ENCODE data around the gene ESRP2. TPM values are rescaled to one million over a fixed set of nuclear protein-coding genes. Genes with fewer than 3 reads are reported as not detected.

The ESRP2 gene
- total and polyA plus RNA-seq, 2 donors (not counting 3 experiments of a cell fraction or from before 2014, with no cell fraction given), result 0.57 to 0.66 TPM

GRCh38 chr16:68269793-68270192, 33.9 kb upstream of the ESRP2 start:
- H2AFZ ChIP-seq (ENCODE audit: low read depth, low read length), result no peak overlapping the region
- BruUV-seq (replicated peaks), result no TSS peak
- H3K27ac ChIP-seq (ENCODE audit: insufficient read depth, low read depth, low read length), result no peak overlapping the region
- H3K9me1 ChIP-seq (replicated peaks; ENCODE audit: control insufficient read depth, extremely low read depth, insufficient read depth, low read length), result no peaks in the 10 kb centered on the region
- no peaks in the 10 kb centered on the region for H4K20me1 ChIP-seq (replicated peaks; ENCODE audit: control insufficient read depth, extremely low read depth, insufficient read depth, low read length)
- peaks cover 96% of the 10 kb centered on the region for H3K79me2 ChIP-seq (ENCODE audit: control insufficient read depth, insufficient read depth, low read length)
- ChIA-PET POLR2A (interaction anchor here (0.7 kb wide), 1 partner anchor 41 kb away, joined by 3 read pairs; the partner anchor contains the start of genes PRMT7 and SLC7A6OS), CTCF (interaction anchor here (1.6 kb wide), 1 partner anchor 20 kb away, joined by 4 read pairs; no protein-coding TSS in a partner anchor)
- DNase-seq (ENCODE audit: low read depth, low spot score) (no peak), FAIRE-seq (no peak)
- dilution Hi-C loops (cut with MboI; ENCODE audit: extremely low pct_ligation_motif_present, low sequenced_read_pairs) (no loop called here), intact Hi-C loops (cut with micrococcal nuclease) (no loop called here)
- TF ChIP-seq POLR2AphosphoS5 (IDR thresholded peaks at IDR 0.05; ENCODE audit: insufficient read depth, low read depth, low read length), result no peak
- TF ChIP-seq JUN (IDR thresholded peaks at IDR 0.05; ENCODE audit: borderline replicate concordance, insufficient read depth, insufficient read length, low read depth), result no peak
- TF ChIP-seq MAX (IDR thresholded peaks at IDR 0.05; ENCODE audit: insufficient read depth, insufficient read length), result no peak
- no peak for TF ChIP-seq FOS (IDR thresholded peaks at IDR 0.05; ENCODE audit: borderline replicate concordance, insufficient read depth, low read length)
- TF ChIP-seq EZH2 (IDR thresholded peaks at IDR 0.05; ENCODE audit: borderline replicate concordance, low read depth, low read length, severe bottlenecking), result no peak
- TF ChIP-seq POLR2A (IDR thresholded peaks at IDR 0.05; ENCODE audit: low read depth, low read length), result no peak
- no peak for TF ChIP-seq MYC (IDR thresholded peaks at IDR 0.05; ENCODE audit: low read depth, low read length)
- no peak for TF ChIP-seq CTCF (IDR thresholded peaks at IDR 0.05; ENCODE audit: extremely low read depth in 1 of 2, insufficient read depth in 1 of 2, low read depth in 1 of 2, low read length in 2 of 2)
- no peak for TF ChIP-seq GATA2 (IDR thresholded peaks at IDR 0.05; ENCODE audit: insufficient read depth, insufficient read length, low read depth, low read length)
- H3K4me2 ChIP-seq (ENCODE audit: insufficient read depth, low read length), result no peak overlapping the region
- H3K27me3 ChIP-seq (ENCODE audit: control insufficient read depth in 2 of 2, insufficient read depth in 2 of 2, low read length in 2 of 2), result no peaks in the 10 kb centered on the region
- no peaks in the 10 kb centered on the region for H3K9me3 ChIP-seq (replicated peaks; ENCODE audit: control insufficient read depth, insufficient read depth, low read length)
- peaks cover 21% of the 10 kb centered on the region for H3K4me1 ChIP-seq (ENCODE audit: control insufficient read depth, extremely low read depth, insufficient read depth, low read length)
- no peak overlapping the region for H3K4me3 ChIP-seq (replicated peaks in 1 of 3; ENCODE audit: insufficient read depth in 1 of 3, low read depth in 1 of 3, low read length in 3 of 3)
- H3K9ac ChIP-seq (replicated peaks; ENCODE audit: extremely low read depth, insufficient read depth, low read length), result no peak overlapping the region
- H3K36me3 ChIP-seq (ENCODE audit: control insufficient read depth in 2 of 2, extremely low read depth in 1 of 2, insufficient read depth in 2 of 2, low read length in 2 of 2), result peaks cover 0 to 22% of the 10 kb centered on the region in 2 experiments
